Stimulated activated naive CD8-positive, alpha-beta T cell treated with anti-CD3 and anti-CD28 coated beads, Interleukin-15, amount 100 ng/mL, for 72 hours (primary cell): ENCODE data around the gene MAML1.
A peak's percentile ranks its signal among the peaks of the same experiment; 100 is the strongest.

Source experiments
- ATAC-seq: fragments of 150-1000 bp; cut with Tn5 transposase; 2 replicates; pipeline ENCODE4 v1.10.0; 2021; ENCODE audit warnings: mild to moderate bottlenecking, moderate library complexity
- DNase-seq, 2 donors: peaks; one replicate each; pipeline ENCODE4 v3.0.0; 2021 to 2022
- H3K27ac Mint-ChIP-seq, 2 donors: one replicate each; pipeline ENCODE4 v1.8.0; 2022; ENCODE audit warnings: mild to moderate bottlenecking in 2 of 2, mixed read lengths in 2 of 2, moderate library complexity in 2 of 2
- H3K27me3 Mint-ChIP-seq: one replicate; pipeline ENCODE4 v1.8.0; 2022; ENCODE audit warnings: mixed read lengths
- H3K4me1 Mint-ChIP-seq: one replicate; pipeline ENCODE4 v1.8.0; 2022; ENCODE audit warnings: mild to moderate bottlenecking, mixed read lengths
- H3K4me3 Mint-ChIP-seq, 2 donors: one replicate each; pipeline ENCODE4 v1.8.0; 2022; ENCODE audit warnings: mild to moderate bottlenecking in 2 of 2, mixed read lengths in 2 of 2, moderate library complexity in 1 of 2
- H3K9me3 Mint-ChIP-seq, 2 donors: one replicate each; pipeline ENCODE4 v1.8.0; 2022; ENCODE audit warnings: mixed read lengths in 2 of 2

The MAML1 gene

DNA sequence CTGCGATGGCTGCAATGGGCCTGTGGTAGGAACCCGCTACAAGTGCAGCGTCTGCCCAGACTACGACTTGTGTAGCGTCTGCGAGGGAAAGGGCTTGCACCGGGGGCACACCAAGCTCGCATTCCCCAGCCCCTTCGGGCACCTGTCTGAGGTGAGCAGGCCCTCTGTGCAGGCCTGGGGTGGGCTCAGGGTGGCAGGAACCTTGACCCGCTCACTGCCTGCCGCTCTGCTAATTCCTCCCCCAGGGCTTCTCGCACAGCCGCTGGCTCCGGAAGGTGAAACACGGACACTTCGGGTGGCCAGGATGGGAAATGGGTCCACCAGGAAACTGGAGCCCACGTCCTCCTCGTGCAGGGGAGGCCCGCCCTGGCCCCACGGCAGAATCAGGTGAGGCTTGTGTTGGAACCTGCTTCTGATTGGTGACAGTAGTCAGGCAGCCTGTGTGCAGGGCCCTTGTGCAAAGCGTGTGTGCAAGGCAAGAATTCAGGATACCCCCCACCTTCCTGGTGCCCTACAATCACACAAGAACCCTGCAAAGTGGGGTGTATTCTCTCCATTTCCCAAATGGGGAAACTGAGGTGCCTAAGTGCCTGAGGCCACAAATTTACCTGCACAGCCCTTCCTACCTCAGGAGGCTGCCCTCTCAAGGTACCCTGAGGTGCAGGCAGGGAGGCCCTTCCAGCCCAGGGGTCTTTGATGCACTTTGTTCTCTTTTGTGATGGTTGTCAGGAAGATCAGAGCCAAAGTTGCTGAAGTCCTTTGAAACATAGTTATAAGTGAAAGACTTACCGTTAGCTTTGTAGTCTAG lies 91.5 kb downstream of the MAML1 start:
- peak overlapping the region in 1 of 2 donors; percentile 26 for H3K4me3 Mint-ChIP-seq
- H3K27ac Mint-ChIP-seq, result peak overlapping the region in 1 of 2 donors; percentile 84
- H3K4me1 Mint-ChIP-seq, result peaks cover 85% of the 10 kb centered on the region

DNA sequence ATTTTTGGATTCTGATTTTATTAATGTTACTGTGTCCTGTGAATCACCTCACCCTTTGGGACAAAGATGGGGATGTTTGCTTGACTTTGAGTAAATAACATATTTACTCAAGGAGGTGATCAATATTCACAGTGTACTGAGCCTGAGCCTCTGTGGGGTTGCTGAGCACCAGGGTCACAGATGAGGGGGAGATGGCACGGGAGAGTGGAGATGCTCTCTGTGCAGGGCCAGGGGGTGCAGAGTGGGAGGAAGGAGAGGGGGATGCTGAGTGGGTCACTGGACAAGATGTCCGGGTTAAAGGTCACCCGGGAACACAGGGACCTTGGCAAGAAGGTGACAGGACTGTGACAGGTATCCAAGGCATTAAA lies 92.1 kb downstream of the MAML1 start:
- Mint-ChIP-seq H3K4me1 (peaks cover 81% of the 10 kb centered on the region), H3K27ac (peak overlapping the region in 1 of 2 donors; percentile 84)
- ATAC-seq, result no peak

More for the DNA sequence above, 91.5 kb downstream of the MAML1 start:
- H3K27me3 Mint-ChIP-seq, result no peaks in the 10 kb centered on the region
- ATAC-seq (no peak), DNase-seq (no peak)
- H3K9me3 Mint-ChIP-seq, result no peaks in the 10 kb centered on the region

GRCh38 chr5:179825655-179826182 lies 93.1 kb downstream of the MAML1 start:
- peaks cover 71% of the 10 kb centered on the region for H3K4me1 Mint-ChIP-seq
- DNase-seq (no peak), ATAC-seq (no peak)
- no peak overlapping the region for H3K4me3 Mint-ChIP-seq
- no peaks in the 10 kb centered on the region for H3K9me3 Mint-ChIP-seq
- peak overlapping the region in 1 of 2 donors; percentile 48 for H3K27ac Mint-ChIP-seq
- no peaks in the 10 kb centered on the region for H3K27me3 Mint-ChIP-seq

More for the DNA sequence above, 92.1 kb downstream of the MAML1 start:
- Mint-ChIP-seq H3K27me3 (no peaks in the 10 kb centered on the region), H3K9me3 (no peaks in the 10 kb centered on the region), H3K4me3 (peak overlapping the region in 1 of 2 donors; percentile 26)
- DNase-seq, result no peak
